HCT116 (cell line): ENCODE results near the gene CLEC16A. TPM values are rescaled to one million over a fixed set of nuclear protein-coding genes. Genes with fewer than 3 reads are reported as not detected.

Source experiments
- ATAC-seq: fragments of 200-7000 bp; cut with Tn5 transposase; 2 replicates; pipeline ENCODE4 v1.9.1; 2020; ENCODE audit warnings: mild to moderate bottlenecking, moderate library complexity
- BruUV-seq: library from RNA; stranded (reverse); fragments of 400-500 nt; replicated peaks from 2 replicates; lab custom pipeline; 2021; lab: Mats Ljungman, UMichigan
- CTCF ChIA-PET: fragments of 300-600 bp; sonication (Branson Sonifier 250); formaldehyde crosslinking; loops from one replicate; lab custom pipeline; 2021; ENCODE audit warnings: antibody characterized with exemption; lab: Charles Lee
- POLR2A ChIA-PET: fragments of 300-600, 350-600 bp; sonication (Branson Sonifier 250); formaldehyde crosslinking; loops from one replicate; lab custom pipeline; 2021; ENCODE audit warnings: antibody characterized with exemption; lab: Charles Lee
- RAD21 ChIA-PET, 2 experiments: fragments of 300-600 bp; sonication (Branson Sonifier 250); formaldehyde crosslinking; loops; one replicate each; lab custom pipeline; 2023; ENCODE audit warnings: low total read pairs in 2 of 2; ENCODE audit not compliant: uncharacterized antibody in 2 of 2, unreplicated experiment in 2 of 2, low non-redundant PET in 1 of 2; lab: Charles Lee
- DNase-seq: peaks from one replicate; pipeline ENCODE4 v3.0.0-alpha.2; 2010; ENCODE audit warnings: low read depth, low spot score
- H2AFZ ChIP-seq: fragments of 200-600 bp; shearing (Covaris generic), sonication (generic); 2 replicates; pipeline ENCODE4 v1.6.1; 2017; ENCODE audit warnings: low read depth, mixed run types, mixed read lengths, antibody characterized with exemption, low read length; ENCODE audit not compliant: poor library complexity, severe bottlenecking
- H3K27ac ChIP-seq: 2 replicates; pipeline ENCODE4 v1.5.1; 2012; ENCODE audit warnings: low read depth, low read length
- H3K27me3 ChIP-seq: fragments of 200-600 bp; sonication (generic); 2 replicates; pipeline ENCODE4 v1.6.1; 2016; ENCODE audit warnings: mixed run types, low read length, mixed read lengths; ENCODE audit not compliant: insufficient read depth
- H3K36me3 ChIP-seq, 2 experiments: fragments of 200-500 bp in 1 of 2; fragments of 200-600 bp in 1 of 2; sonication (Bioruptor generic) in 1 of 2; sonication (generic) in 1 of 2; 2 replicates each; pipeline versions ENCODE4 v1.5.1 to v1.6.1; 2014 to 2016; ENCODE audit warnings: low read length in 2 of 2, inconsistent platforms in 1 of 2, mixed read lengths in 1 of 2, mixed run types in 1 of 2; ENCODE audit not compliant: insufficient read depth in 2 of 2, control insufficient read depth in 1 of 2
- H3K4me1 ChIP-seq, 2 experiments: fragments of 200-600 bp in 1 of 2; sonication (generic) in 1 of 2; 2 replicates each; pipeline versions ENCODE4 v1.5.1 to v1.6.1; 2012 to 2017; ENCODE audit warnings: low read length in 2 of 2, inconsistent platforms in 1 of 2, mild to moderate bottlenecking in 1 of 2, mixed read lengths in 1 of 2, mixed run types in 1 of 2, moderate library complexity in 1 of 2; ENCODE audit not compliant: insufficient read depth in 2 of 2, control insufficient read depth in 1 of 2
- H3K4me2 ChIP-seq: fragments of 200-600 bp; sonication (generic); 2 replicates; pipeline ENCODE4 v1.6.1; 2017; ENCODE audit warnings: mixed run types, low read length, mixed read lengths
- H3K4me3 ChIP-seq, 2 experiments: fragments of 200-600 bp in 1 of 2; sonication (generic) in 1 of 2; replicated peaks in 1 of 2; 2 replicates each; pipeline ENCODE4 v1.5.1; 2011 to 2016; ENCODE audit warnings: low read length in 2 of 2, control low read depth in 1 of 2, low read depth in 1 of 2, mild to moderate bottlenecking in 1 of 2, mixed read lengths in 1 of 2, mixed run types in 1 of 2
- H3K79me2 ChIP-seq: fragments of 200-600 bp; sonication (generic); 2 replicates; pipeline ENCODE4 v1.6.1; 2017; ENCODE audit warnings: mild to moderate bottlenecking, mixed run types, low read length, moderate library complexity, mixed read lengths; ENCODE audit not compliant: insufficient read depth
- H3K9ac ChIP-seq: fragments of 200-600 bp; sonication (generic); 2 replicates; pipeline ENCODE4 v1.6.1; 2016; ENCODE audit warnings: low read length, mixed read lengths
- H3K9me2 ChIP-seq: fragments of 200-600 bp; sonication (generic), shearing (Covaris generic); 2 replicates; pipeline ENCODE4 v1.6.1; 2017; ENCODE audit warnings: mixed run types, mild to moderate bottlenecking, moderate library complexity; ENCODE audit not compliant: insufficient read depth
- H3K9me3 ChIP-seq, 2 experiments: fragments of 200-500 bp in 1 of 2; fragments of 200-600 bp in 1 of 2; sonication (Bioruptor generic) in 1 of 2; sonication (generic) in 1 of 2; 2 replicates each; pipeline ENCODE4 v1.6.1; 2014 to 2017; ENCODE audit warnings: low read length in 2 of 2, mixed read lengths in 2 of 2, inconsistent platforms in 1 of 2, low read depth in 1 of 2, mild to moderate bottlenecking in 1 of 2, mixed run types in 1 of 2, moderate library complexity in 1 of 2; ENCODE audit not compliant: control insufficient read depth in 1 of 2, insufficient read depth in 1 of 2
- H4K20me1 ChIP-seq: fragments of 200-600 bp; sonication (generic), shearing (Covaris generic); 2 replicates; pipeline ENCODE4 v1.6.1; 2017; ENCODE audit warnings: mixed run types, mild to moderate bottlenecking, moderate library complexity; ENCODE audit not compliant: insufficient read depth
- ATF3 ChIP-seq: IDR thresholded peaks from 2 replicates; pipeline ENCODE4 v1.6.1; 2012
- CBX3 ChIP-seq: IDR thresholded peaks from 2 replicates; pipeline ENCODE4 v1.6.1; 2012; ENCODE audit warnings: low read depth
- CEBPB ChIP-seq: IDR thresholded peaks from 2 replicates; pipeline ENCODE4 v1.6.1; 2012; ENCODE audit warnings: low read depth
- EGR1 ChIP-seq: IDR thresholded peaks from 2 replicates; pipeline ENCODE4 v1.6.1; 2012; ENCODE audit warnings: low read depth
- ELF1 ChIP-seq: IDR thresholded peaks from 2 replicates; pipeline ENCODE4 v1.6.1; 2012; ENCODE audit warnings: low read depth, borderline replicate concordance
- EZH2 ChIP-seq: fragments of 200-600 bp; sonication (generic); IDR thresholded peaks from 2 replicates; pipeline ENCODE4 v1.6.1; 2017; ENCODE audit warnings: antibody characterized with exemption, mixed run types
- EZH2phosphoT487 ChIP-seq: fragments of 200-600 bp; IDR thresholded peaks from 2 replicates; pipeline ENCODE4 v1.6.1; 2018; ENCODE audit warnings: antibody characterized with exemption, borderline replicate concordance
- FOSL1 ChIP-seq: IDR thresholded peaks from 2 replicates; pipeline ENCODE4 v1.6.1; 2012; ENCODE audit warnings: low read depth
- JUND ChIP-seq: IDR thresholded peaks from 2 replicates; pipeline ENCODE4 v1.6.1; 2012
- MAX ChIP-seq: IDR thresholded peaks from 2 replicates; pipeline ENCODE4 v1.6.1; 2012
- POLR2AphosphoS5 ChIP-seq: IDR thresholded peaks from 2 replicates; pipeline ENCODE4 v1.6.1; 2011; ENCODE audit warnings: mild to moderate bottlenecking, low read depth, low read length, moderate library complexity
- RAD21 ChIP-seq: IDR thresholded peaks from 2 replicates; pipeline ENCODE4 v1.6.1; 2012; ENCODE audit warnings: low read depth, mild to moderate bottlenecking
- REST ChIP-seq: IDR thresholded peaks from 2 replicates; pipeline ENCODE4 v1.6.1; 2012; ENCODE audit warnings: low read depth
- SRF ChIP-seq: IDR thresholded peaks from 2 replicates; pipeline ENCODE4 v1.6.1; 2012; ENCODE audit warnings: low read depth
- YY1 ChIP-seq: IDR thresholded peaks from 2 replicates; pipeline ENCODE4 v1.6.1; 2011; ENCODE audit warnings: low read length, low read depth, moderate library complexity, mild to moderate bottlenecking; ENCODE audit not compliant: insufficient replicate concordance; ENCODE audit errors: extremely low read depth
- ZBTB33 ChIP-seq: IDR thresholded peaks from 2 replicates; pipeline ENCODE4 v1.6.1; 2011; ENCODE audit warnings: mild to moderate bottlenecking, low read length, moderate library complexity; ENCODE audit not compliant: insufficient replicate concordance; ENCODE audit errors: extremely low read depth
- ZNF274 ChIP-seq: fragments of 200-500 bp; sonication (Bioruptor generic); IDR thresholded peaks from 2 replicates; pipeline ENCODE4 v1.6.1; 2014; ENCODE audit warnings: mild to moderate bottlenecking, low read depth, low read length, inconsistent platforms
- intact Hi-C: fragments of 100-400 bp; cut with micrococcal nuclease; formaldehyde crosslinking; loops from 2 replicates; pipeline ENCODE4 v1.10.0; 2022
- total RNA-seq: library from RNA; stranded (reverse); gene quantifications from one replicate; pipeline ENCODE4 v1.2.1, GENCODE V29; 2021; ENCODE audit not compliant: unreplicated experiment

Gene CLEC16A
- total RNA-seq, 1 experiment from 2014 or later: 18.0 TPM

GRCh38 chr16:11161974-11162373 lies 217.6 kb downstream of the CLEC16A start (continued):
- TF ChIP-seq ZBTB33 (no peak), EZH2phosphoT487 (no peak)

- H3K4me3 ChIP-seq: no peak overlapping the region
- POLR2A ChIA-PET: no interaction called here
- CTCF ChIA-PET: no interaction called here
These were observed 218.4 kb downstream of the CLEC16A start for GRCh38 chr16:11162586-11163268.

More at GRCh38 chr16:11162586-11163268, 218.4 kb downstream of the CLEC16A start:
- Histone ChIP-seq H3K36me3 (no peaks in the 10 kb centered on the region), H3K9me3 (no peaks in the 10 kb centered on the region), H4K20me1 (no peaks in the 10 kb centered on the region), H3K27ac (no peak overlapping the region), H3K27me3 (no peaks in the 10 kb centered on the region), H3K4me1 (no peaks in the 10 kb centered on the region), H2AFZ (no peak overlapping the region), H3K4me2 (no peak overlapping the region), H3K79me2 (no peaks in the 10 kb centered on the region), H3K9me2 (no peaks in the 10 kb centered on the region), H3K9ac (no peak overlapping the region)
- no TSS peak for BruUV-seq
- no peak for TF ChIP-seq EZH2
- no peak for TF ChIP-seq SRF
- TF ChIP-seq POLR2AphosphoS5: no peak
- TF ChIP-seq EZH2phosphoT487: no peak
- TF ChIP-seq ZNF274: no peak
- TF ChIP-seq ZBTB33: no peak
- no peak for TF ChIP-seq YY1
- no peak for TF ChIP-seq ATF3
- no peak for TF ChIP-seq CBX3
- TF ChIP-seq RAD21: no peak
- TF ChIP-seq MAX: no peak
- TF ChIP-seq FOSL1: no peak
- no peak for TF ChIP-seq REST
- no peak for TF ChIP-seq CEBPB
- TF ChIP-seq ELF1: no peak
- TF ChIP-seq JUND: no peak
- no peak for TF ChIP-seq EGR1
- RAD21 ChIA-PET: no interaction called here
- intact Hi-C loops: no loop called here
- DNase-seq (no peak), ATAC-seq (no peak)
